CMK (cell line): ENCODE measurements around the gene ADCY9.

Source experiments
- DNase-seq: peaks from one replicate; pipeline ENCODE4 v3.0.0-alpha.2; 2010; ENCODE audit warnings: low read depth

Gene ADCY9

DNA sequence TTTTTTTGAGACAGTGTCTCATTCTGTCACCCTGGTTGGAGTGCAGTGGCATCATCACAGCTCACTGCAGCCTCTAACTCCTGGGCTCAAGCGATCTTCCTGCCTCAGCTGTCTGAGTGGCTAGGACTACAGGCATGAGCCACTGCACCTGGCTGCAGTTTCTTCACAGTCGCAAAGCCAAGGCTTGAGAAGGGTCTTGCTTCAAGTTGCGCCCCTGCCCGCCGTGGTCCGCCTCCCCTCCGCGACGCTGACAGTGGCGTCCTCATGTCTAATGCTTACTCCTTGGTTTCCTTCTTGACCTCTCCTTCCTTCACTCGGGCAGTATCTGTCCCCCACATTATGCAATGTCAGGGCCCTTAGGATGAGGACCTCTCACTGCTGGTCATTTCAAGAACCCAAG, 112.7 kb downstream of the ADCY9 start:
- DNase-seq, result no peak

- DNase-seq, result no peak
Measured at GRCh38 chr16:4003166-4003565, 113.1 kb downstream of the ADCY9 start.

DNA sequence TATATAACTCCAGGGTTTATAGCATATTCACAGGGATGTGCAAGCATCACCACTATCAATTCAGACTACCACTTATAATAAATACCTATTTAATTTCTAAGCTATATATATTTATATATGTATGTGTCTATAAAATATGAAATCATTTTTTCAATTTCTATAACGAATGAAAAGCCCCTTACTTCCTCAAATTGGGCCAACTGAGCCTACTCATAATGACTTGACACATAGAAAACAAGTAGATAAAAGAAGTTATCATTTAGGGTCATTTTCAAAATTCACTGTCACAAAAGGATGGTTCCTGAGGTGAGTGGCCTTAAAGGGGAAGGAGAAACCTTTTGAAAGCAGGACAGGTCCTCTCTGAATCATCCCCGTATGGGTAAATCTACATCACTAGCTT, 114.1 kb downstream of the ADCY9 start:
- DNase-seq, result no peak

DNA sequence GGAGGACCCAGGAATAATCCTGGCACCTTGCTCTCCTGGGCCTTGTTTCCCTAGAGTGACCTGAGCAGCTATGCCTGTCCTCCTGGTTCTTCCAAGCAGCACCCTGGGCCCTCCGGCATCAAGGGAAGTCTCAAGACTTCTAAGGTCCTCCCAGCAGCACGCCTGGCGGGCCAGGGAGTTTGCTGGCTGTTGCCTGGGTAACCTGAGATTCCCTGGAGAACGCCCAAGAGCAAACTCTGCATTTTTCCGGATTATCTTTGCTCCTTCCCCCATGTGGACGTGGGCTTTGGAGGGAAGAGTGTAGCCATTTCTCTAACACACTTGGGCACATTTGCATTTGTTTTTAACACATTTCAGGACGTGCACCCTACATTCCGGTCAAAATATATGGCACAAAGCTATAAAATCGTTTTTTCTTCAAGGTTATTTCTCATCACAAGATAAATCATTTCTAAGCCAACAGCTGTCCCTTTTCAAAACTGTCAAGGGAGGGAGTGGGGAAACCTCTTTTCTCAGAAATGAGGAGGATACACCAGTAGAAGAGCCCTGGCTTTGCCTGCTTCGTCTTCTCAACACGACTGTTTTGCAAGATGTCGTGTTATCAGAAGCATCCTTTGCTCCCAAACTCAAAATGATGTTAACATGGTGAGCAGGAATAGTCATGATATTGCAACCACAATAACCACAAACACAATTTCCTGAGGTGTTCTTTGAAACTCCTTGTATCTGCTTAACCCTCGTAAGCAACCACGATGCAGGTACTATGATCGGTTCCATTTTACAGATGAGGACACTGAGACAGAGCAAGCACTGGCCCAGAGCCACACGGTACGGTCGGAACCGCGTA, 116.5 kb downstream of the ADCY9 start:
- DNase-seq, result no peak

DNA sequence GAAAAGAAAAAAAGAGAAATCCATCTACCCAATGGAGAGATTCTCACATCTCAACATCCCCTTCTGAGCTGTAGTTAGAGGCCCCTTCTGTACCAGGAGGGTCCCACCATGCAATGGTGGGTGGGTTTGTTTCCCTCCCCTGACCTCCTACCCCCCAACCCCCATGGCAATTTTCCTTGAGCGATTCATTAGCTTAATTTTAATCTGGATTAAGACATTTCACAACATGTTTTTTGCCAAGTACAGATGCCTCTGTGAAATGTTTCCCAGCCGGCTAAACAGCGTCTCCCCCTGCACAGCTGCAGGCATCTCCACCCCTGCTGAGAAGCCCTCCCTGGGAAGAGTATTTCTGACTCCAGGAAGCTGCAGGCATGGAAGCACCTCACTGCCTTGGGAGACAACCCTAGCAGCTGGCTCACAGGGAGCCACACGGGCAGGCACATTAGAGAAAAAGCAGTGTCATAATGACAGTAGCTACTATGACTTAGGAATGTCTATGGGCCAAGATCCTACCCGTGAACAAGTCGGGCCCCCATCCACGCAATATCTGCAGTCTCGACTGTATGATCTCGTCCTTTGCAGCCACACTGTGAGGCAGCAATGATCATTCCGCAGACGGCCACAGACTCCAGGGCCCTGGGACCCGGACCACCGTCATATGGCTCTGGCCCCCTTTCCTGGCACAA, 117.3 kb downstream of the ADCY9 start:
- no peak for DNase-seq

GRCh38 chr16:3997231-3997841, 118.9 kb downstream of the ADCY9 start:
- DNase-seq, result no peak

- DNase-seq, result no peak
Measured at GRCh38 chr16:3995001-3995400, 121.2 kb downstream of the ADCY9 start.

DNA sequence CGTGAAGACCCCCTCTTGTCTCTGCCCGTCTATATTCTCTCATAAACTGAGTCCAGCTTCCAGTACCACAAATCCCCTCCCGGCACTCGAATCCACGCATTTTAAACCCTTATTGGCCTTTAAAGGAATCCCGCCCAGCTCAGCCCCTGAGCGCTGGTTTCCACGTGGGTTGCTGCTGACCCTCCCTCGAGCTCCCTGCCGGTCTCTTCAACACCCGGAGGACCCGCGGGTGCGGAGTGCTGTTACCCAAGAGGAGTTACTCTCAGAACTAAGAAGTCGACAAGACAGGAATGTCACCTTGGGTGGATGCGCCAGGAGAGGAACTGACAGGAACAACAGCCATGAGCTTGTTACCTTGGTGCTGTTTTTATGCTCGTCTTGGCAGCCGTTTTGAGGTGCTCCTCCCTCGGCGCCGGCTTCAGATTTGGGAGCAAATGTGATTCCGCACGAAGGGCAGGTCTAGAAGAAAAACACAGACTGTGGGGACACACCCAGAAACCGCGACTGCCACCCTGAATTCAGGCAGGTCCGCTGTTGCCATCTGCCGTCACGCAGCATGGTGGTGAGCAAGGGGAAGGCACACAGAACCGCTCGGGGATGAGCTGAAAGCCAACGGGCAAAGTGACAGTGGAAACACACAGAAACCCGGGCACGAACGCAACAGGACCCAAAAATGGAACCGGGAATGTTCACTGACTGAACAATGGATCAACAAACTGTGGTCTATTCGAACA, 123.0 kb downstream of the ADCY9 start:
- no peak for DNase-seq

GRCh38 chr16:3992297-3993051, 123.8 kb downstream of the ADCY9 start:
- DNase-seq, result no peak

DNA sequence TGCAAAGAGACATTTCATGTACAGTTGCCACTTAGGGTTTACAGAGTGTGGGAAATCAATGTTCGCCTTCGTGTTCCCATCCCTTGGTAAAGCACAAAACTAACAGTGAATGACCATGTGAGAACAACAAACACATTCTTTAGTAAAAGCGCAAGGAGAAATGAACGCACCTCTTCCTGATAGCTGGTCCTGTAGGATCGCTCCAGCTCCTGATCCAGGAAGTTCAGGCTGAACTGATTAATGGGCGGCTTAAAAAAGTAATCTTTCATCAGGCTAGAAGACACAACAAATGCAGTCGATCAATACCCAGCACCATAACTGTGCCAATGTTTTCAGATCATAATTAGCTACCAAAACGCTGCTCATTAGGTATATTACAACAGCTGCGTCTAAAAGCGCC, 127.4 kb downstream of the ADCY9 start:
- no peak for DNase-seq

DNA sequence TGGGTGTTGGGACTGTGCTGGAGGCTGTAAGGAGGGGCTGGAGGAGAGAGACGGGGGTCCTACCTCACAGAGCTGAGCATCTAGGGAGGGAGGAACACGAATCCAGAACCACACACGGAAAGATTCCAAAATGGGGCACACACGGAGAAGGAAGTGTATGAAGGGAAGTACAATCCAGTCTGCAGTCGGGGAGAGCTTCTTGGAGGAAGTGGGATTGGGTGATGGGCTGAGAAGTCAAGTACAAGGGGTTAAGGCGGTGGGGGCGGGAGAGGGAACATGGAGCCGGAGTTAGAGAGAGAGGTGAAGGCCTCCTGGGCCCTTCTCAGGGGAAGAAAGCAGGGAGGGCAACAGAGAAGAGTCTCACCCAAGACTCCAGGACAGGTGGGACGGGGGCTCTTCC, 128.2 kb downstream of the ADCY9 start:
- no peak for DNase-seq

DNA sequence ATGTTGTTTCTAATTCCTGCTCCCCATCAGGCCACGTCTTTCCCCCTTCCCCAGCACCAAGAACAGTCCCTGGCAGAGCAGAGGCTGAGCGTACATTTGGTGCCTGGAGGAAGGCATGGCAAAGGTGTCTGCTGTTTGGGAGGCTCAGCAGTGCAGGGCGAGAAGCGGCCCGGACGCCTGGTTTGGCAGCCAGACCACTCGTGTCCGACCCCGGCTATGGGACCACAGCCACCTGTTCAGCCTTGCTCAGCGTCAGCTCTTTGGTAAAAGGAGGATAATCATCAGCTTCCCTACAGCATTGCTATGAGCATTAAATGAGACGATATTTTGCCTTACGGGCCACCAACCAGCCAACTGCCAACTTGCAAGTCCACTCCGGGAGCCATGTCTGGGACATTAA, 129.0 kb downstream of the ADCY9 start:
- no peak for DNase-seq

DNA sequence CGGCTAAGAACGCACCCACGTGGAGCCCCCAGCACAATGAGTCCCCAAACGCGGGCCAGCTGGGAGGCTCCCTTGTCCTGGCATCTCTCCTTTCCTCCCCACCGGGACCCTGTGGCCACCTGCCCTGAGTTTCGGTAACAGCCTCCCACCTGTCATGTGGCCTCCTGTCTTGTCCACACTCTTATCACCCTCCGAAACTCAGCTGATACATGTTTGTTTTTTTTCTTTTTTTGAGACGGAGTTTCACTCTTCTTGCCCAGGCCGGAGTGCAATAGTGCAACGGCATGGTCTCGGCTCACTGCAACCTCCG, 130.1 kb downstream of the ADCY9 start:
- DNase-seq, result no peak

DNA sequence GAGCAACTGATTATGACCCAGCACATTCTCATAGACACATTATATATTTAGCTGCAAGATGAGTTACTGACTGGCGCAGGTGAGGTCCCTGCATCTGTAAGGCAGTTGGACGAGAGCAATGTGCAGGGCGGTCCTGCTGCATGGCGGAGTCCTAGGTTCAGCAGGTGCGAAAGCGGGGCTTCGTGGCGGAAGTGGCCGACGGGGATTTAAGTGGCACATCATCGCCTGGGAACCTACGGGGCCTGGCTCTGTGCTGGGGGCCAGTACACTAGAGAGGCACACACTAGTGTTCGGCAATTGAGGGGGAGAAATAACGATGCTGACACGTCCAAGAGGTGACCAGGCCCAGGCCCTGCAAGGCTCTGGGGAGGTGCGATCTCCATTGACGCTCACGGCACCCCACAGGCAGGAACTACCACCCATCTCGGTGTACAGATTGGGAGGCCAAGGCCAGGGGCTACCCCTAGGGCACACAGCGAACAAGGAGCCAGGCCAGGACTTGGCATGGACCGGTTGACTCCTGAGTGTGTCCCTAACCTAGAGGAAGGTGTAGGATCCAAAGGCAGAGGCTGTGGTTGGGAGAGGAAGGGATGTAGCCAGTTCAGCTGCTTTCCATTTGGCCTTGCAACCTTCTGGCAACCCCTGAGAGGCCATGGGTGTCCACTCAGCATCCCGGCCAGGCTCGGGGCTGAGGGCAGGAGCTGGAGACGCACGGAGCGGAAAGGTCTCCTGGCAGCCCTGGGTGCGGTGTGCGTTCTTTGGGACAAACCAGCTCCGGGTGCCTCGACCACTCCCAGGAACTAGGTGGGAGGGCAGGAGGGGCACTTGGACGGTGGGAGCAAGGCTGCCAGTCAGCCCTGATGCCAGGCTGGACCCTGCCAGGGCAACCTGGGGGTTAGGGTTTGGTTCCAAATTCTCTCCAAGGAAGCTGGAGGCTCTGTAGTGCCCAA, 131.9 kb downstream of the ADCY9 start:
- no peak for DNase-seq

GRCh38 chr16:3983081-3983520, 133.1 kb downstream of the ADCY9 start:
- DNase-seq, result no peak

DNA sequence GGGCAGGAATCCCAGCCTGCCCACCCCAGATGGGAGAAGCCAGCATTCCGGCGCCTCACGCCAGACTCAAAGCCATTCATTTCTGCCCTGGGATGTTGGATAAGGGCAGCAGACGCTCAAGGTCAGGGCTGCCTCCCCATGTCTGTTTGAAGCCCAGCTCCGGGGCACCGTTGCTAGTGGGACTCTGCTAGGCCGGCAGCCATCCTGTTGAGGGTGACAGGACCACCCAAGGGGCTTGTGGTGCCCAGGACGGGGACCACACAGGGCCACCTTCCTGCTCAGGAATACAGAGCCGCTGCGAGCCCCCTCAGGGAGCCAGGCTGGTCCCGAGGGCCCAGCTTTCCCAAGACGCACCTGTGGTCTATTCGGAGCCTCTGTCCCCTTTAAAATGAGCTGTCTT, 134.0 kb downstream of the ADCY9 start:
- no peak for DNase-seq

- no peak for DNase-seq
Measured at GRCh38 chr16:3980253-3981111, 135.8 kb downstream of the ADCY9 start.

DNA sequence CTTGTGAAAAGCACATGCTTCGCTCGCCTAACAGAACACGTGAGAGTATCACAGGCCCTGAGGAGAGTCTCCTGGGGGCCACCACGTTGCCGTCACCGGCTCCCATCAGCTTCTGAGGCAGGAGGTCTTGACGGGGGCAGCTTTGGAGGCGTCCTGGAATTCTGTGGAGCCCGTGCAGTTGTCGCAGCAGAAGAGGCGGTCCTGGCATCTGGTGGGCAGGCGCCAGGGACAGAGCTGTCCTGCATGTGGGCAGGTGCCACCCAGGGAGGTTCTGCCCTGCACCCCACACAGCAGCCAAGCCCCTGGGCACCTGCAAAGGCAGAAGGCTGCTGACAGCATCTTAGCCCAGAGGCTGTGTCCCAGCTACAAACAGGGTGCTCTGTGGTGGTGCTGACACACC, 136.7 kb downstream of the ADCY9 start:
- DNase-seq, result no peak

DNA sequence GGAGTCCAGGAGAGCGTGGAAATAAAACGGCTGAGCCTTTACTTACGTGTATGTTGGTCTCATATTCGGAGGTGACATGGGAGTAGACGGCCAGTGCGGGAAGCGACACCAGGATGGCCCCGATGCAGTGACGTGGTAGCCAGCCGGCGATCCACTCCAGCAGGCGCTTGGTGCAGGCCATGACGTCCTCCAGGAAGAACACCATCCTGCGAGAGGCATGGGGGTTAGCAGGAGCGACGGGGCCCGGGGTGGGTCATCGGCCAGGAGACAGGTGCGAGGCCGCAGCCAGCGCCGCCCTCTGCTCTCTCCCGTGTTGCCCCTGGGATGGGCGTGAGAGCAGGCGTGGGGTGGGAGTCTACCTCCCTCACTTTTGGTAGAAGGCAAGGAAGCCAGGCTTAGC, 137.2 kb downstream of the ADCY9 start:
- no peak for DNase-seq

GRCh38 chr16:3977376-3977775, 138.9 kb downstream of the ADCY9 start:
- no peak for DNase-seq
